SHP77 treated with DMSO at 0.1 percent for 48 hours (cell line): Measurements from ENCODE around the gene SHLD1.

Experiments used
- DNase-seq: peaks from one replicate; lab custom pipeline; 2025; lab: John Stamatoyannopoulos, UW

SHLD1 gene

DNA sequence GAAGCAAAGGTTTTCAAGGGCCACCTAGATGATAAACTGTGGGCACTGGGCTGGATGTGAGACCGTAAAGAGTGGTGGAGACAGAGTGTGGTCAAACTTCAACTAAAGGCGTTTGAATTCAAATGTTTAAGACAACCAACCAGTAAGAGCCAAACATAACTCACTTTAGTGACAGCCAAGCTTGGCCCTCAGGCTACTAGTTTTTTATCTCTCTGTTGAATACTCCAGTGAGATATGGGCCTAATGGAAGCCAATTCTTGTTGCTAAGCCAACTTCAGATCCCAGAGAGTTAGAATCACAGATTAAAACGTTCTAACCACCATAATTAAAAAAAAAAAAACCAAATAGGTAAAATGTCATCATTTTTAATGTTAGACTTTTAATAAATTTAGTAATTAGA, 142.9 kb downstream of the SHLD1 start:
- DNase-seq = no peak

DNA sequence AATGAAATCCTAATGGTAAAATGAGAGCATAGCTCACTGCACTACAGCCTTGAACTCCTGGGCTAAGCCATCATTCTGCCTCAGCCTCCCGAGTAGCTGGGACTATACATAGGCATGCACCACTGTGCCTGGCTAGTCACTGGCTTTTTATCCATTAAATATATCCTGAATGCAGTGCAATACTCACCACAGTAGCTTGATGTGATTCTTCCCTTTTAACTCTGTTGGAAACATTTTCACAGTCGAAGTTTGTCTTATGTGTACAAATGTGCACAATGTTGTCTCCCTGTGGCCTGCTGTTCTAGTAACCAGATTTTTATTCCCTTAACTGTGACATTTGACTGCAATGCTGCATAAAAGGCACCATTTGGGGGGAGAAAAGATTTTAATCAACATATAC, 143.4 kb downstream of the SHLD1 start:
- DNase-seq = no peak

DNA sequence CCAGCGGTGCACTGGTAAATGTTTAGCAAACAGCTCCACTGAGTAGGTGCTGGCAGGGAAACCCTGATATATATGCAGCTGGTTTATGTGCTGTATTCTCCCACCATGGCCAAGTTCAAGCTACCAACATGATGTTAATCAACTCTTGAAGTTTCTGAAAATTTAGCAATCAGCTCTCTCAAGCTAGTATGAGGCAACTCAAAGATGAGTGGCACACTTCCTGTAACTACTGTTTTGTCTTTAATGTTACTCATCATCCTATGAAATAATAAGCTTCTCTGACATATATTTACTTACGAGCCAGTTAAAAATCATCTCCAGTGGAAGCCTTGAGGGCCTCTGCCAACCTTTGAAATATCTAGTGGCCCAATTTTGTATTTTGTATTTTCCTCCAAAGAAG, 145.4 kb downstream of the SHLD1 start:
- no peak for DNase-seq

DNA sequence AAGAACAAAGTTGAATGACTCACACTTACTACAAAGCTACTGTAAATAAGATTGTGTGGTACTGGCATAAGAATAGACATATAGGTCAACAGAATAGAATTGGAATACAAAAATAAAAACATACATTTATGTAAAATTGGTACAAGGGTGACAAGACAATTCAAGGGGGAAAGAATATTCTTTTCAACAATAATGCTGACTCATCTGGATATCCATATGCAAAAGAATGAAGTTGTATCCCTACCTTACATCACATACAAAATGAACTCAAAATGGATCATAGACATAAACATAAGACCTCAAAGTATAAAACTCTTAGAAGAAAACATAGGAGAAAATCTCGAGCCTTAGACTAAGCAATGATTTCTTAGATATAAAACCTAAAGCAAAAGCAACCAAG, 149.2 kb downstream of the SHLD1 start:
- DNase-seq = no peak

DNA sequence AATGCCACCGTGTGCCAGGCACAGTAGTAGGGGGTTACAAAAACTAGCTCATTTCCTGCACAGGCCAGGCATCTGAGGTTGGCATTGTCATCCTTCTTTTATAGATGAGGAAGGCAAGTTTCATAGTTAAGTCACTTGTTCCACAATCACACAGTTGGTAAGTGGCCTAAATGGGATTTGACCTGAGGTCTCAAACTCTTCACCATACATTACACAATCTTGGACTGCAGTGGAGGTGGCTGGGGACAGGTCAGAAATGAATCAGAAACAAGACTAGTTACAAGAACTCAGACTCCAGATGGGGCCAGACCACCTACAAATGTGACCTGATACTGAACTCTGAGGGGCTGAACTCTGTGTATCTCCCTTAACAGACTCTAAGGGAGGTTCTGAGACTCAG, 150.7 kb downstream of the SHLD1 start:
- DNase-seq = no peak

DNA sequence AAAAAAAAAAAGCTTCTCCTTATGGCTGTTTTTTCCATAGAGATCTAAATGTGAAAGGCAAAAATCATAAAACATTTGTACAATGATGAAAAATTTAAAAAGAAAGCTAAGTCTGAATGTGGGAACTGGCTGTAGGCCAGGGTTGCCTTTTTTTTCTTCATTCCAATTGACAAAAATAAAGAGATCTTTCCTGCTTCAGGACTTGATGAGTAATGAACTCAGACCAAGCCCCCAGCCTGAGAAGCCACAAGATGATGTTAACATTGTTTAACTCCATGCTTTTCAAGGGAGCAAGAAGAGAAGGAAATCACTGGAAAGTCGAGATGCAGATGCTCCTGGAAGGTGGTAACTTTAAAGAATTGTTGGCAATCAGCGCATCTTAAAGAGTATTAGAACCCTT, 158.8 kb downstream of the SHLD1 start:
- DNase-seq = no peak

DNA sequence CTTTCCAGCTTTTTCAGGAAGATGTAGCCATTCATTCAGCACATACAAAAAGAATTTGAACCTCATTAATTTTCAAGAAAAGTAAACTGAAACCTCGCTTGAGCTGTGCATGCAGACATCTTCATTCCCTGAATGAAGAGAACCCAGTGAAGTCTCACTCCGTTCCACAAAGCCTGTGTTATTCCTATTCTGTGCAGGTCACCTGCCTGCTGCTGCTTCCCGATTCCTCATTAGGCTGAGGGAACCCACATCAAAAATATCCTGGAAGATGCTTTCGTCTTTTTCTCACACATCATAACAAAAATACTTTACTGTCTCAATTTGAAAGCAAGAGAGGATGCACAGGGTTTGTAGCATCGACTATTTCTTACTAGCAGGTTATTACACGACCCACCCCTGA, 160.0 kb downstream of the SHLD1 start:
- DNase-seq = peak; percentile 50

DNA sequence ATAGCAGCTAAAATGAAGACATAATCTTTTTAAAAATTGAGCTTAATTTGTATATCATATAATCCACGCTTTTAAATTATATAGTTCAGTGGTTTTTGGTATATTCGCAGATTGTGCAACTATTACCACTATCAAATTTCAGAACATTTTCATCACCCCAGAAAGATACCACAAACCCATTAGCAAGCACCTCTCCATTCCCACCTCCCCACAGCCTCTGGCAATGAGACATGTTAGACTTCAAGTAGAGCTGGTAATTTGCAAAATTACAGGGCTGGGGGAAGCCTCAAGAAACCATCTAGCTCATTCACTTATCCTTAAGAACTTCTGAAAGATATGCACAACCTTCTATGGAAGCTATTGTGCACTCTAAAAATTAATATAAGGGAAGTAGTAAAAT, 163.0 kb downstream of the SHLD1 start:
- DNase-seq = no peak
